NCI-H524 (cell line): ENCODE measurements around the gene PHF24.
"Not testable (repeated sequence)": the region's sequence is repeated elsewhere in the genome, so short reads cannot be mapped to it uniquely, and the experiment has no call there.

Source experiments
- DNase-seq, 2 experiments: peaks; one replicate each; lab custom pipeline; 2025; lab: John Stamatoyannopoulos, UW

Gene PHF24

DNA sequence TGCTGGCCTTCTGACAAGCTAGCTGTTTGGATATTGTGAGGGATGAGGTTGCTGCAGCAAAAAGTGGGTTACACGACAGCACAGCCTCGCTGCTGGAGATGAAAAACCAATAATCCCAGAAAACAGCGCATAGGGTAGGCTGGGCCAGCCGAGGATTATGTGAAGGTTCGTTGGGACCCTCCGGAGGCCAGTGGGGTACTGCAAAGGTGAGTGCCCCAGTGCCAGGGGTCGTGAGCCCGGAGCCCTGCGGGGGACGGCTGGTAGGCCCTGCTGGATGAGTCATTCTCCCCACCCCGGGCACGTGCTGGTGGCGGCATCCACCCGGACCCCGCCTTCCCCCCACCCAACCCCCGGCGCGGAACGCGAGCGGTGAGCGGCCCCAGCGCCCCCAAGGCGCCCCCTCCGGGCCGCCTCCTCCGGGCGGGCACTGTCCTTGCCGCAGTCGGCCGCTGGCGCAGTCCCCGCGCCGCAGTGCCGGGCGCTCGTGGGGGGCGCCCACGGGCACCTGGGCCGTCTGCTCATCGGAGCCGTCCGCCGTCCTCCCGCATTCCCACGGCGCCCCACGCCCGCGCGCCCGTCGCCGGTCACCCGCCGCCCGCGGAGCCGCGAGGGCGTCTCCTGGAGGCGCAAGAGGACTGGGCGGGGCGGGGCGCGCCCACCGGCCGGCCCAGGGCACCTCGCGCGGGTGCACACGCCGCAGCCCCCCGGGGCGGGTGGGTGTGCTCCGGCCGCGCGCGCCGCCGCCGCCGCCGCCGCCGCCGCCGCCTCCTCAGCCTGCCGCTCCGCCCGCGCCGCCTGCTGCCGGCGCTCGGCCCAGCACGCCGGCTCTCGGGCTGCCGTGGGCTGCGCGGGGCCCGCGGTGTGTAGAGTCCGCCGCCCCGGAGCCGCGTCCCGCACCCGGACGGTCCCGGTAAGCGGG, at the start of gene PHF24:
TSS of gene PHF24 (plus strand) at position 794 of the 919 bp plus-strand sequence. CDS start 13,014 bp downstream, outside the sequence.
- peak in 1 of 2 experiments; percentile 28 for DNase-seq

DNA sequence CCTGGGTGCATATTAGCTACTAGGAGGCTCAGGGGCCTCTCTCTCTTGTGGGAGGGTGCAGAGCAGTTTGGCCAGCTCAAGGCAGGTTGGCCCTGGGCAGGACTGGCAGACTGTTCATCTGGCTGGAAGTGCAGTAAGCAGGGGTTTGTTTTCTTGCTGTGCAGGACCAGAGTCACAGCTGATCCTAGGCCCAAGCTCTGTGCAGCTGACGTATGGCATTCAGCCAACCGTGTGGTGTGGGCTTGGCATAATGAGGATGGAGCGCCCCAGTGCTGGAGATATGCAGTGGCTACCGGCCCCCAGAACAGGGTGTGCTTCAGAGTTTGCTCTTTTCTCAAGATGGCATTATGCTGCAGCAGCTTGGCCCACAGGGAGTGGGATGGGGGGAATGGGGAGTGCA, 31.0 kb upstream of the PHF24 start:
- no peak for DNase-seq

DNA sequence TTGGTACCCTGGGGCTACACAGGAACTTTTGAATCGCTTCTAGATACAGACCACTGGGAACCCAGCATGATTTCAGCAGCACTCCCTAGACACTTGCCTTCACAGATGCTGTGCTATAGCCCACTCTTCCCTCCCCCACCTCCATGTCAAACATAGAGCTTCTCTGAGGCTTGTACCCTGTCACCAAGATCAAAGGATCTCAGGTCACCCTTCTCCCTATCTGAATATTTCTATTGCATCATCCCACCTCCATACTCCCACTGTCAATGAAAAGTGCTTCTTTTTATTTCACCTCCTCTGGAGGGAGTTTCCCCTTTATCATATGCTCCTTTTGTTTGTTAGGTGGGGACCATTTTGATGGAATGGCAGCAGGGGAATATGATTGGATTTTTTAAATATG, 29.2 kb upstream of the PHF24 start:
- no peak for DNase-seq

DNA sequence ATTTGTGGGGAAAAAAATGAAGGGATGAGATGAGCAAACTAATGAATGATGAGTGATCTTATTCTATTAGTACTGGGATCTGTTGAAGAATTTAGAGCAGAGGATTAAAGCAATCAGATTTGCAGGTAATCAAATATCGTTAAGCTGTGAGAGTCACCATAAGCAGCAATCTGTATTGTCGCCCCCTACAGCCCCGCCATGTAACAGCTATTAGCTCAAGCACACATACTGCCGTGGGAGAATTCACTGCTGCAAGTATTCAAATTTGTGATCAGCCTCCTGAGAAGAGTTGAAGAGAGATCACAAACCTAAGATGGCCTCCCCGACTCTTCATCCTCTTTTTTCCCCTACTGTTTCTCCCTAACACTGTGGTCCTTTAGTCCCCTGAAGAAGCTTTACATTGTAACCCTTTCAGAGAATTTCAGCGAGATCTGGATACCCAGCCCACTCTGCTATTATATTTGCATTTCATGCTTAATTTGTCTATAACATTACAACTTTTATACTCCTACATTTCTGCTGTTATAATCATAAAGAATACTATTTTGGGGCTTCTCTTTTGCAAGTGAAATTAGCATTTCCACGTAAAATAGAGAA, 28.5 kb upstream of the PHF24 start:
- peak in 1 of 2 experiments; percentile 55 for DNase-seq

DNA sequence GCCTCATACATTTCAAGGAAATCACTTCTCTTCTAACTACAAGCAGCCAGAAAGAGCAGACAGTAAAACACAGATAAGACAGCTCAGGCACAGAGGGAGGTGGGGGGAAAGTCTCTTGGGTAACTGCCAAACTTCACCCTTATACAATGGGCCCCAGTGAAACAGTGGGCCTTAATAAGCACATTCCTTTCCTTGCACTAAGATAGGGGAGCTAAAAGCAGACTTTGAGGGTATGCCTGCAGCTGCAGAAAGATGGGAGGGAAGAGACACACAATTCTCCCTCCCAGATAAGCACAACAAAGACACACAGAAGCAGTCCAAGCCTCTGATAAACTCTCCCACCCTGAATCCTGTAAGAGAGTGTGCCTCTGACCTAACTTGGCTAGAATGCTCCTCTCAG, 18.1 kb upstream of the PHF24 start:
- DNase-seq = not testable (repeated sequence)

DNA sequence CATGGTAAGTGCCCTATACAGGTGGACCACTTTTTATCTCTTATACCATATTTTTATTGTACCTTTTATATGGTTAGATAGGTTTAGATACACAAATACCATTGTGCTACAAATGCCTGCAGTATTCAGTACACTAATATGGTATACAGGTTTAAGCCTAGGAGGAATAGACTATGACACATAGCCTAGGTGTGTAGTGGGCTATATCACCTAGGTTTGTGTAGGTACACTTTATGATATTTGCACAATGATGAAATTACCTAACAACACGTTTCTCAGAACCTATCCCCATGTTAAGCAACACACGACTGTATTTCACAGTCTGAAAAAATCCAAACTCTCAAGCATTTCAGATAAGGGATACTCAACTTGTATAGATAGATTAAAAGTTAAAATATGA, 9.6 kb upstream of the PHF24 start:
- DNase-seq = no peak

DNA sequence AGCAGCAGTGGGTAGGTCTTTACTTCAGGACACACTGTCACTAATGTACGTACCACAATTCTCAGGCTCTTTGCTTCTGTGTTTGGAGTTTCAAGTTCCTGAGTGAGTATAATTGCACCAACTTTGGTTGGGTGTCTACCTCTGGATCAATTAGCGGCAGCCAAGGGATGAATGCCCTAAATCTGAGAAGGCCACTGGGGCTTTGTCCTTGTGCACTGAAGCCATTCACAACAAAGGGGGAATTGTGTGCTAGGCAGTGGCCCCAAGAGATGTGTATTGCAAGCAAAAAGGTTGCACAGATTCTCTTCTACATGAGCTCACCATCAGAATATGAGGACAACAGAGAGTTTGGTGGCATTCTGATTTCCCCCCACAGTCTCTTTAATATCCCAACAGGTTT, 3.9 kb upstream of the PHF24 start:
- DNase-seq = no peak

DNA sequence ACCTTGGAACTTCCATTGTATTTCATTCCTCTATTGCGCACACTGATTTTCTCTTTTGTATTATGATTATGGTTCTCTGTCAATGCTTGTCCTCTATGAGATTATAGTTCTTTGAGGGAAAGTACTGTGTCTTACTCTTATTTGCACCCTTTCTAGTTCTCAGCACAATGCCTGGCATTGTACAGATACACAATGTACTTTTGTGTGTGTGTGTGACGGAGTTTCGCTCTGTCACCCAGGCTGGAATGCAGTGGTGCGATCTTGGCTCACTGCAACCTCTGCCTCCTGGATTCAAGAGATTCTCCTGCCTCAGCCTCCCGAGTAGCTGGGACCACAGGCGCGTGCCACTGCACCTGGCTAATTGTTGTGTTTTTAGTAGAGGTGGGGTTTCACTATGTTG, 2.0 kb upstream of the PHF24 start:
- not testable (repeated sequence) for DNase-seq

DNA sequence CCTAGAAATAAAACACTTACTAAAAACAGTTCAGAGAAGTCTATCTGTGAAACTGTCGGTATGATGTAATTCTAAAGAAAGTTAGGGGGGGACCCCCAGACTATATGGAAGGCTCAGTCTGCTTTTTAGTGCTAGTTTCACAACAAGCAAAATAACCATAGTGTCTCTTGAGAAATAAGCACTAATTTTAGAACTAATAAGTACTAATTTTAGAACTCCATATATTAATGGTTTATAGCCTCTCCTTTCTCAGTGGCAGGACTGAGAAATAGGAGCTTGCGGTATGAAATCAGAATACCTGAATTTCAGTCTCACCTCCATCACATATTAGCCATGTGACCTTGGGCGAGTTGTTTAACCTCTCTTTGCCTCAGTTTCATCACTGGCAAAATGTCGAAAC, 1.4 kb upstream of the PHF24 start:
- DNase-seq = no peak

DNA sequence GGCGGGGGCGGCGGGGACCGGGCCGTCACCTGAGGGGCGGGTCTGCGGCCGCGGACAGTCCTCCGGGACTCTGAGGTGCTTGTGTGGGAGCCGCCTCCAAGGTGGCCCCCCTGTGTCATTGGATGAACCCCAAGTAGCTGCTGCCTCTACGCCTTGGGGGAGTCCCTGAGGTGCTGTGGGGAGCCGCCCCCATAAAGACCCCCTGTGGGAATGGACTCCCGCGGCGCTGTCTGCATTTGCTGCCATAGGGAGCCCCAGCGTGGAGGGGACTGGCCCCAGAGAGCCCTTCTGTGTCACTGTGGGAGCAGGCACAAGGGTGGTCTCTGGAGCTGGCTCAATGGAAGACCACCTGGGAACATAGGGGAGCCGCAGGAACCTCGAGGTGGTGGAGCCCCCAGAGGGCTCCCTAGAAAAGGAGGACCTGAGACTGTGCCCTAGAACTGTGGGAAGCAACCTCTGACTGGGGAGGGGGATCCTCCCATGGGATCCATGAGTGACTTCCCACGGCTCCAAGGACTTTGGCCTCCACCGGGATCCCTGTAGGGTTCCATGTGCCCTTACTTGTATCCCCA, 412 bp downstream of the PHF24 start:
- DNase-seq = no peak

DNA sequence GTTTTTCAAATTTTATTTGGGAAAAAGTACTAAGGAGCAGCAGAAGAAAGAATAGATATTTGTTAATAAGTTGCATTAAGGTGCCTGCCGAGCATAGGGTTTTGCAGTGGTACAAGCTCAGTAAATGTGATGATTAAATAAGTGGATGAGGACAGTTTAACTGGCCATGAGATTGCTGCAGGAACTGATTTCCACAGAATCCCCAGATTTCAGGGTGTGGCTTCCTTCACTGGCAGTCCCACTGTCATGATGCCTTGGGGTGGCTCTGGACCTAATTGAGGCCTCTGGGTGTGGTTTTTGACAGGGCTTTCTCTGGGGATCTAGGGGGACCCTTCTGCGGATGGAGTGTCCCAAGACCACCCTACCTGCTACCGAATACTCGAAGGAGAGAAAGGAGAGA, 1.4 kb downstream of the PHF24 start:
- DNase-seq = no peak

DNA sequence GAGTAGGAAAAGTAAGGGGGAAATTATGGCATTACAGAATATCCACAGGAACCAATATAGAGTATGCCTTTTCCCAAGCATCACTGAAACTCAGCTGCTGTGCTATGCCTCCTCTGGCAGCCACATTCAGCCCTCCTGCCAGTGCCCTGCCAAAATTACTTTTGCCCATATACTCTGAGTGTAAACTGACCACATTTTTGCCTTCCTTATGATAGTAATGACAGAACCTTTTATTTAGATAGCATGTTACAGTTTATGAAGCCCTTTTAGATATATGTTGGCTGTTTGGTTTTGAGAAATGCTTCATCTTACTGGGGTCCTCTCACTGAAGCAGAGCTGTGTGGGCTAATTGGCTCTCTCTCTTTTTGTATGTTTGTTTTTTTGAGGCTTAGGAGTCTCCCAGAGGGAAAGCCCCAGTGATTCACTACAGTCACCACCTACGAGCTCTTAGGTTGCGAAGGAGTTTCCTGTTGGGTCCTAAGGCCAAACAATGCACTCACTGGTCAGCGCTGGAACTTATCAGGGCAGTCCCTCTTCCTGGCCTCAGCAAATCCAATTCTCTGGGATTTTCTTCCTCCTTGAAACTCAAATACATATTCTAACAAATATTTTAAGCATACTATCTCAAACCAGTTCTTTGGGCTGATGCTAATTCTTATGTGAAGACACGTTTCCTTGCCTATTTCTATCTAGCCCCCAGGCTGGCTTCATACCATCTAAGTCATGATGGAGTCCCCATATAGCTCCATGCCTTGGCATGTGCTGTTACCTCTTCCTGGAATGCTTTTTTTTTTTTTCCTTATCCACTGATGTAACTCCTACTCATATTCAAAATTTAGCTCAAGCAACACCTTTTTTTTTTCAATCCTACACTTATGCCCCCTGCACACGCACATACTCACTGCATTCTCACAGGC, 3.7 kb downstream of the PHF24 start:
- DNase-seq = no peak

DNA sequence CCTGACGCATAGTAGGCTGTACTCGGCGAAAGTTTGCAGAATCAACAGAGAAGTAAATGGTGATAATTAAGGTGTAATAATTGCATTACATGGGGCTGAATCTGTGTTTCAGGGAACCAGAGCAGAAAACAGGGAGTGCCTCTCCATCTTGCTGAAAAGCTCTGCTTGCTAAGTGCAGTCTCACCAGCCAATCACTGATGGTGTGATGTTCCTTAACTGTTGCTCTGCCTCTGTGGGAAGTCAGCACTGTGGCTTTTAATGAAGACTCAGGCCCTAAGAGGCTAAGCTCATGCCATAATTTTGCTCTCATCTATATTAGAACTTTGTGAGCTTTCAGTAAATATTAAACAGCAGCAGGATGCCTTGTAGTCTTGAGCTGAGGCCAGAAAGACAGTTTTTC, 4.5 kb downstream of the PHF24 start:
- DNase-seq = no peak

DNA sequence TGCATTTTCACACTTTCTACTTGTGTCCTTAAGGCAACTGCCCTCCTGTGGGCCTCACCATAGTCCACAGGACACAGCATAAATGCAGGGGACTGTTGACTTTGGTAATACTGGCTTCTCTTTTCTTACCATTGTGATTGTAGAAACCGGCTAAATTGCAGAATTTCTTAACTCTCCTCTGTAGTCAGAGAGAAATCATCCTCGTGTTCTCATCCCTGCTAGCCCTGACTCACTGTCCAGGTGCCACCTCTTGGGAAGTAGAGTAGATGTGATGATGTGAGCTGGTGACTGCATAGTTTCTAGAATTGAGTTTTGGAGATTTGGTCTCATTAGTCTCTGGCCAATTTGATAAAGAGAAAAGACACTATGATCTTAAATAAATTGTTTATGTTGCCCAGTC, 5.5 kb downstream of the PHF24 start:
- no peak for DNase-seq

DNA sequence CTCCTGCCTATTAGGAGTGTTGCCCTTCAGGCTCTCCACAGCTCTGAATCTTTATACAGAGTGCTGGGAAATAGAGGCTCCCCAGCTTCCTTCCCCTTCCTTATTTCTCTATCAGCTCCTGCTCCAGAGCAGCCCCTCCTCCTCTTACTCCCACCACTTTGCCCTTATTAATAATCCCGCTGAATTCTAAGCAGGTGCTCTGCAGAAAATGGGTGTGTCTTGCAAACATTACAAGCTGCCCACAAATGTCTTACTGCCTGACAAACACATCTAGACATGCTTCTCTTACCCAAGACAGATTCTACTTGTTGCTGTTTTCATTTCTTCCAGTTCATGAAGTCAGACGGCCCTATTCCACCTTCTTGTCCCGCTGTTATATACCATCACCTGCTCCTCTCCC, 6.4 kb downstream of the PHF24 start:
- peak in 1 of 2 experiments; percentile 53 for DNase-seq

DNA sequence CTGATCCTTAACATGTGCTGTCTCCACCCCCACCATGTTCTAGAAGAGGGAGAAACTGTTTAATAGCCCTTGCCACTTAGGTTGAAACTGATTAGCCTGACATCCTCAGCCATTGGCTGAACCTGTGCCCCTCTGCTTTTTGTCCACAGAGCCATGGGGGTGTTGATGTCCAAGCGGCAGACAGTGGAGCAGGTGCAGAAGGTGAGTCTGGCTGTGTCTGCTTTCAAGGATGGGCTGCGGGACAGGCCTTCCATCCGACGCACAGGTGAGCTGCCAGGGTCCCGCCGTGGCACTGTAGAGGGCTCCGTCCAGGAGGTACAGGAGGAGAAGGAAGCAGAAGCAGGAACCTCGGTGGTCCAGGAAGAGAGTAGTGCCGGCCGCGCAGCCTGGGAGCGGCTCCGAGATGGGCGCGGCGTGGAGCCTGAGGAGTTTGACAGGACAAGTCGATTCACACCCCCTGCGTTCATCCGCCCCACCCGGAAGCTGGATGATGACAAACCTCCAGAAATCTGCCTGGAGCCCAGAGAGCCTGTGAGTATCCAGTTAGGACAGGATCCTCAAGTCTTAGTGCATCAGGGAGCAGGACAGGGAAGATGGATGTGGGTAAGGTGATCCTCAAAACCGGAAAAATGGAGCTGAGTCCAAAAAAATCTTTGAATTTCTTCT, 13.2 kb downstream of the PHF24 start:
- DNase-seq = no peak

DNA sequence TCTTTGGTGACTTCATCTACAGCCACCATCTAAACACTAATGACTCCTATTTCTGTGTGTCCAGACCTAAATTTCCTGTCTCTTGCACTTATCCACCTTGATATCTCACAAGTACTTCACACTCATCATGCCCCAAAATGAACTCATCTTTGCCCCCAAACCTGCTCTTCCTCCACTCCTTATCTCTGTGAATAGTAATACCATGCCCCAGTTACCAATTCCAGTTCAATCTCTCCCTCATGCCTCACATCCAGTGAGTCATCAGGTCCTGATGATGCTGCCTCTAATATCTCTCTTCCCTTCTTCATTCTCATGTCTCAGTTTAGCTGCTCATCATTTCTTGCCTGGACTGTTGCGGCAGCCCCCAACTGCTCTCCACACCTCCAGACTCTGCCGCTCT, 16.6 kb downstream of the PHF24 start:
- DNase-seq = no peak

DNA sequence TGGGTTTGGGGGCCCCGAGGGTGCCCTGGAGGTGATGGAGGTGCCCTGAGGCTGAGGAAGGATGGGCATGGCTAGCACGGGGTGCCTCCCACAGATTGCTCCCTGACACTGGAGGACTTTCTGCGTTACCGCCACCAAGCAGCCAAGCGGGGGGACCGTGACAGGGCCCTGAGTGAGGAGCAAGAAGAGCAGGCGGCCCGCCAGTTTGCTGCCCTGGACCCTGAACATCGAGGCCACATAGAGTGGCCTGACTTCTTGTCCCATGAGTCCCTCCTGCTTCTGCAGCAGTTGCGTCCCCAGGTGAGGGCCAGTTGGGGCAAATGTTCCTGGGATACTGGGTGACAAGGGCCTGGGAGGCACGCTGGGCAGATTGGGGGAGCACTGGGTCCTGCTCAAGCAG, 18.4 kb downstream of the PHF24 start:
- no peak for DNase-seq

DNA sequence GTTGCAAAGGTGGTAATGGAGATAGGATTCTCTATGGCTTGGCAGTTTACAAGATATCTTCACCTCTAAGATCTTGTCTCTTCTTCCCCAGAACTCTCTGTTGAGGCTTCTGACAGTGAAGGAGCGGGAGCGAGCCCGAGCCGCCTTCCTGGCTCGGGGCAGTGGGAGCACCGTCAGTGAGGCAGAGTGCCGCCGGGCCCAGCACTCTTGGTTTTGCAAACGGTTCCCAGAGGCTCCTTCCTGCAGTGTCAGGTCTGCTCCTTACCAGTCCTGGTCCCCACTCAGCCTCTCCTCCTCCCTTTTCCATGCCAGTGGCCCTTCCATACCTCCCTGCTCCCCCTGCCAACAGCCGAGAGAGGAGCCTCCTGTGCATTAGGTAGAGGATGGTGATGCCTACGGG, 18.9 kb downstream of the PHF24 start:
- no peak for DNase-seq

DNA sequence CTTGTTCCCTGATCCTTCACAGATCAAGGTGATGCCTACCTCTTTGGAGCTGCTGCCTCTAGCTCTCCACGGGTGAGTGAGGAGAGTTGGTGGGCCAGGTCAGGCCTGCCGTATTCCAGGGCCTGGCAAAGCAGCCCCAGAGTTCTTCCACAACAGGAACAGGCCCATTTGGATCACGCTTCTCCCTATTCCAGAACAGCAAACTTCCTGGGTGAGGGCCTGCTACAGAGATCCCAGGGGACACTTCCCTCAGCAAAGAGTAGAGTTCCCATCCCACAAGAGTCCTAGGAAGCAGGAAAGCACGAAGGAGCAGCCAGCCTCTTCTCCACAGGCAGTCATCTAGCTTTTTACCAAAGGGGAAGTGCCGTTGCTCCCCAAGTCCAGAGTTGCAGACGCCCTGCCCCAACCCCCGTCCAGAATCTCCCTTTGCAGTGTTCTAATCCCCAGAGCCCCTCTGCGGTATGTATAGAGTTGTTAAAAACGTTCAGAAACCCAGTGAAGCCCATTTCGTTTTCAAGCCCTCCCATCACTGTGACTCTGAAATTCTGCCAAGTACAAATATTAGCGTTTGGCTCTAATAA, 22.2 kb downstream of the PHF24 start:
- no peak for DNase-seq

DNA sequence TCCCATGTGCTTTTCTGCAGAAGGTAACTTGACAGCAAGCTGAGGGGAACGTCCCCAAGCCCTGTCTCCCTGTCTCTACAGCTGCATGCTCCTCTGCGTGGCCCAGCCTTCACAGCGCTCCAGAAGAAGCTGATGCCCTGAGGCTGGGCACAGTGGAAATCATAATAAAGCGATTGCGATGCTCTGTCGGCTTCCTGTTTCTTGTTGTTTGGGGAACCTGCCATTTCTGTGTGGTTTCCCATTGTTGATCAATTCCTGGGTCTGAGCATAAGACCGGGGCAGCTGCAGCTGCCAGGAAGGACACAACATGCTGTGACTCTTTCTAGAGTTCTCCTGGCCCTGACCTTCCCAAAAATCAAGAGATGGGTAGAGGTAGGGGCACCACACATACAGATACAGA, 24.3 kb downstream of the PHF24 start:
- DNase-seq = no peak
